Osteoblast (primary cell): ENCODE measurements around the gene CDC14B. TPM values are rescaled to one million over a fixed set of nuclear protein-coding genes. Genes with fewer than 3 reads are reported as not detected.

Experiments
- total RNA-seq: library from RNA; depleted of rRNA; stranded (reverse); fragments of >200 nt; gene quantifications from 2 replicates; pipeline ENCODE4 v1.2.3, GENCODE V29; 2012

CDC14B gene
- total RNA-seq, 1 donor = 43.4 TPM

Other genes starting within 250 kb of the CDC14B start
- gene SLC35D2, start 236.1 kb downstream of the CDC14B start, total RNA-seq = 18.5 and 18.6 TPM in 2 replicates
- 1.4 and 2.1 TPM in 2 replicates for gene ZNF367, start 201.5 kb downstream of the CDC14B start, total RNA-seq
- 12.7 and 14.1 TPM in 2 replicates for gene HABP4, start 169.7 kb downstream of the CDC14B start, total RNA-seq
- gene PRXL2C, start 35.5 kb upstream of the CDC14B start, total RNA-seq = 30.8 and 36.5 TPM in 2 replicates
- gene ZNF510, start 158.2 kb upstream of the CDC14B start, total RNA-seq = 17.4 and 18.3 TPM in 2 replicates
- 5.4 and 8.5 TPM in 2 replicates for gene ZNF782, start 234.7 kb upstream of the CDC14B start, total RNA-seq